ENCODE results near the gene CES2.

DNA sequence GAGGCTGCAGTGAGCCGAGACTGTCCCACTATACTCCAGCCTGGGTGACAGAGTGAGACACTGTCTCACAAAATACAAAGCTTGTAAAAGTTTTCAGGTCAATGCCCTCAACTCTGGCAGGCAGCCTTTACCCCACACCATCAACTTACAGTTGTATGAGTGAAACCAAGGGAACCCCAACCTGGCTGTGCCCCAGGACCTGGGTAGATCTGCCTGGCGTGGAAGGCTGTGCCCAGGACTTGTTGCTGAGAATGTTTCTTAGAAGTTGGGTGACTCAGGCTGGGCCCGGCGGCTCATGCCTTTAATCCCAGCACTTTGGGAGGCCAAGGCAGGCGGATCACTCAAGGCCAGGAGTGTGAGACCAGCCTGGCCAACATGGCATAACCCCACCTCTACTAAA lies 33.5 kb downstream of the CES2 start:
- TF ChIP-seq, protein P1, sequence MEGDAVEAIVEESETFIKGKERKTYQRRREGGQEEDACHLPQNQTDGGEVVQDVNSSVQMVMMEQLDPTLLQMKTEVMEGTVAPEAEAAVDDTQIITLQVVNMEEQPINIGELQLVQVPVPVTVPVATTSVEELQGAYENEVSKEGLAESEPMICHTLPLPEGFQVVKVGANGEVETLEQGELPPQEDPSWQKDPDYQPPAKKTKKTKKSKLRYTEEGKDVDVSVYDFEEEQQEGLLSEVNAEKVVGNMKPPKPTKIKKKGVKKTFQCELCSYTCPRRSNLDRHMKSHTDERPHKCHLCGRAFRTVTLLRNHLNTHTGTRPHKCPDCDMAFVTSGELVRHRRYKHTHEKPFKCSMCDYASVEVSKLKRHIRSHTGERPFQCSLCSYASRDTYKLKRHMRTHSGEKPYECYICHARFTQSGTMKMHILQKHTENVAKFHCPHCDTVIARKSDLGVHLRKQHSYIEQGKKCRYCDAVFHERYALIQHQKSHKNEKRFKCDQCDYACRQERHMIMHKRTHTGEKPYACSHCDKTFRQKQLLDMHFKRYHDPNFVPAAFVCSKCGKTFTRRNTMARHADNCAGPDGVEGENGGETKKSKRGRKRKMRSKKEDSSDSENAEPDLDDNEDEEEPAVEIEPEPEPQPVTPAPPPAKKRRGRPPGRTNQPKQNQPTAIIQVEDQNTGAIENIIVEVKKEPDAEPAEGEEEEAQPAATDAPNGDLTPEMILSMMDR (conservative IDR thresholded peaks at IDR 0.05 in 1 of 2, IDR thresholded peaks at IDR 0.05 in 1 of 2; ENCODE audit: extremely low read depth in 1 of 2, insufficient read depth in 1 of 2, low read depth in 1 of 2, low read length in 2 of 2) = no peak
- TF ChIP-seq EZH2 (IDR thresholded peaks at IDR 0.05; ENCODE audit: borderline replicate concordance, low read length) = no peak
